Fibroblast of pulmonary artery (primary cell): ENCODE results near the gene TAGLN2.

Experiments used
- DNase-seq: peaks from one replicate; pipeline ENCODE4 v3.0.0-alpha.2; 2010; ENCODE audit warnings: low read depth
- H3K4me3 ChIP-seq: replicated peaks from 2 replicates; pipeline ENCODE4 v1.5.1; 2011; ENCODE audit warnings: low read depth, mild to moderate bottlenecking, control low read depth, low read length, moderate library complexity
- CTCF ChIP-seq: IDR thresholded peaks from 2 replicates; pipeline ENCODE4 v1.5.1; 2011; ENCODE audit warnings: mild to moderate bottlenecking, control low read depth, low read length, inconsistent platforms; ENCODE audit errors: missing control alignments

TAGLN2 gene

GRCh38 chr1:159921251-159921650 lies 4.1 kb downstream of the TAGLN2 start:
- DNase-seq: no peak
- TF ChIP-seq CTCF: no peak
- H3K4me3 ChIP-seq: no peak overlapping the region

- no peak overlapping the region for H3K4me3 ChIP-seq
Measured at GRCh38 chr1:159920651-159921050, 4.7 kb downstream of the TAGLN2 start.

GRCh38 chr1:159920202-159920601 lies 5.1 kb downstream of the TAGLN2 start:
- no peak for TF ChIP-seq CTCF
- H3K4me3 ChIP-seq: no peak overlapping the region
- no peak for DNase-seq

More at GRCh38 chr1:159920651-159921050, 4.7 kb downstream of the TAGLN2 start:
- no peak for TF ChIP-seq CTCF
- DNase-seq: no peak

- no peak overlapping the region for H3K4me3 ChIP-seq
- DNase-seq: no peak
- TF ChIP-seq CTCF: no peak
Measured at GRCh38 chr1:159919236-159919865, 6.0 kb downstream of the TAGLN2 start.

- DNase-seq: no peak
- H3K4me3 ChIP-seq: no peak overlapping the region
- TF ChIP-seq CTCF: no peak
Measured at GRCh38 chr1:159918352-159919200, 6.7 kb downstream of the TAGLN2 start.

- TF ChIP-seq CTCF: no peak
- H3K4me3 ChIP-seq: no peak overlapping the region
- no peak for DNase-seq
Measured at GRCh38 chr1:159917533-159918351, 7.6 kb downstream of the TAGLN2 start.
